ENCODE results near the gene C5AR1.

- TF ChIP-seq MAX (IDR thresholded peaks at IDR 0.05) (no peak), EP300 (IDR thresholded peaks at IDR 0.05; ENCODE audit: borderline replicate concordance) (no peak), TAF1 (IDR thresholded peaks at IDR 0.05; ENCODE audit: low read depth) (no peak), RAD21 (IDR thresholded peaks at IDR 0.05; ENCODE audit: low read depth) (no peak), USF1 (IDR thresholded peaks at IDR 0.05) (no peak), CEBPB (IDR thresholded peaks at IDR 0.05) (no peak), NFIC (IDR thresholded peaks at IDR 0.05) (no peak), REST (IDR thresholded peaks at IDR 0.05; ENCODE audit: low read depth) (no peak), EGR1 (IDR thresholded peaks at IDR 0.05) (no peak), YY1 (IDR thresholded peaks at IDR 0.05; ENCODE audit: low read depth) (no peak), FOXM1 (IDR thresholded peaks at IDR 0.05; ENCODE audit: borderline replicate concordance, low read depth) (no peak), CREB1 (IDR thresholded peaks at IDR 0.05; ENCODE audit: low read depth) (no peak)
Measured at GRCh38 chr19:47322058-47322457, 12.4 kb downstream of the C5AR1 start.
